Bone marrow (tissue), 2 donors: ENCODE data around the gene CSRP1.
A peak's percentile ranks its signal among the peaks of the same experiment; 100 is the strongest.
"Not testable (repeated sequence)": the region's sequence is repeated elsewhere in the genome, so short reads cannot be mapped to it uniquely, and the experiment has no call there.

Experiments used
- DNase-seq, 2 donors: peaks; one replicate each; lab custom pipeline; 2025; lab: John Stamatoyannopoulos, UW

The CSRP1 gene

GRCh38 chr1:201506557-201507359 lies at the start of gene CSRP1:
TSS of gene CSRP1 (minus strand) at chr1:201507123. CDS start at chr1:201496303, 10,820 bp downstream.
- DNase-seq, result peak; percentile 53

GRCh38 chr1:201555593-201555945 lies 48.6 kb upstream of the CSRP1 start:
- DNase-seq, result no peak

GRCh38 chr1:201554789-201555592 lies 48.1 kb upstream of the CSRP1 start:
- DNase-seq, result no peak

GRCh38 chr1:201554190-201554600 lies 47.3 kb upstream of the CSRP1 start:
- DNase-seq, result no peak

- no peak for DNase-seq
Observed at GRCh38 chr1:201553496-201554189, 46.7 kb upstream of the CSRP1 start.

GRCh38 chr1:201552941-201553351 lies 46.0 kb upstream of the CSRP1 start:
- DNase-seq, result no peak

- peak in 1 of 2 donors; percentile 45 for DNase-seq
Observed at GRCh38 chr1:201551877-201552731, 45.2 kb upstream of the CSRP1 start.

GRCh38 chr1:201551096-201551495 lies 44.2 kb upstream of the CSRP1 start:
- no peak for DNase-seq

- not testable (repeated sequence) for DNase-seq
Observed at GRCh38 chr1:201549522-201549921, 42.6 kb upstream of the CSRP1 start.

GRCh38 chr1:201545851-201546492 lies 39.0 kb upstream of the CSRP1 start:
- DNase-seq, result no peak

GRCh38 chr1:201544710-201545109 lies 37.8 kb upstream of the CSRP1 start:
- DNase-seq, result no peak

- DNase-seq, result no peak
Observed at GRCh38 chr1:201543871-201544642, 37.1 kb upstream of the CSRP1 start.

- no peak for DNase-seq
Observed at GRCh38 chr1:201542309-201543035, 35.5 kb upstream of the CSRP1 start.

- no peak for DNase-seq
Observed at GRCh38 chr1:201540846-201541735, 34.2 kb upstream of the CSRP1 start.

GRCh38 chr1:201539561-201540431 lies 32.9 kb upstream of the CSRP1 start:
- DNase-seq, result no peak

- DNase-seq, result no peak
Observed at GRCh38 chr1:201538612-201539551, 32.0 kb upstream of the CSRP1 start, which contains the start of gene NAV1. TSS of gene NAV1 (plus strand) at chr1:201539127. CDS start at chr1:201622885, 83,758 bp downstream.
